HEK293T (cell line): Measurements from ENCODE around the gene RHOJ.

ENCODE experiments used
- BHLHE40 ChIP-seq: fragments of 450-650 bp; IDR thresholded peaks from 2 replicates; pipeline ENCODE4 v1.6.1; 2016; ENCODE audit warnings: mild to moderate bottlenecking, moderate library complexity, borderline replicate concordance
- ELF4 ChIP-seq: fragments of 450-650 bp; IDR thresholded peaks from 2 replicates; pipeline ENCODE4 v1.6.1; 2017; ENCODE audit warnings: antibody characterized with exemption
- FOXA1 ChIP-seq: fragments of 450-650 bp; IDR thresholded peaks from 2 replicates; pipeline ENCODE4 v1.6.1; 2016; ENCODE audit warnings: mild to moderate bottlenecking
- FOXK2 ChIP-seq: fragments of 450-650 bp; IDR thresholded peaks from 2 replicates; pipeline ENCODE4 v1.6.1; 2016; ENCODE audit warnings: mild to moderate bottlenecking
- FOXM1 ChIP-seq: fragments of 450-650 bp; IDR thresholded peaks from 2 replicates; pipeline ENCODE4 v1.6.1; 2017; ENCODE audit warnings: mild to moderate bottlenecking, borderline replicate concordance
- HDGF ChIP-seq: fragments of 450-650 bp; IDR thresholded peaks from 2 replicates; pipeline ENCODE4 v1.6.1; 2017; ENCODE audit warnings: antibody characterized with exemption, borderline replicate concordance
- L3MBTL2 ChIP-seq: fragments of 450-650 bp; conservative IDR thresholded peaks from 2 replicates; pipeline ENCODE4 v1.6.1; 2016; ENCODE audit warnings: mild to moderate bottlenecking
- LEF1 ChIP-seq: fragments of 450-650 bp; IDR thresholded peaks from 2 replicates; pipeline ENCODE4 v1.6.1; 2017; ENCODE audit warnings: mild to moderate bottlenecking, borderline replicate concordance
- NFRKB ChIP-seq: fragments of 450-650 bp; IDR thresholded peaks from 2 replicates; pipeline ENCODE4 v1.6.1; 2016; ENCODE audit warnings: mild to moderate bottlenecking, moderate library complexity
- SP1 ChIP-seq: fragments of 450-650 bp; IDR thresholded peaks from 2 replicates; pipeline ENCODE4 v1.6.1; 2017
- SUZ12 ChIP-seq: fragments of 450-650 bp; IDR thresholded peaks from 2 replicates; pipeline ENCODE4 v1.6.1; 2016; ENCODE audit warnings: mild to moderate bottlenecking
- TARDBP ChIP-seq: fragments of 450-650 bp; IDR thresholded peaks from 2 replicates; pipeline ENCODE4 v1.6.1; 2016
- ZNF384 ChIP-seq: fragments of 450-650 bp; IDR thresholded peaks from 2 replicates; pipeline ENCODE4 v1.6.1; 2016
- TF ChIP-seq, protein P1 (sequence below): fragments of 450-650 bp; IDR thresholded peaks from 2 replicates; pipeline ENCODE4 v1.6.1; 2016

DNA sequence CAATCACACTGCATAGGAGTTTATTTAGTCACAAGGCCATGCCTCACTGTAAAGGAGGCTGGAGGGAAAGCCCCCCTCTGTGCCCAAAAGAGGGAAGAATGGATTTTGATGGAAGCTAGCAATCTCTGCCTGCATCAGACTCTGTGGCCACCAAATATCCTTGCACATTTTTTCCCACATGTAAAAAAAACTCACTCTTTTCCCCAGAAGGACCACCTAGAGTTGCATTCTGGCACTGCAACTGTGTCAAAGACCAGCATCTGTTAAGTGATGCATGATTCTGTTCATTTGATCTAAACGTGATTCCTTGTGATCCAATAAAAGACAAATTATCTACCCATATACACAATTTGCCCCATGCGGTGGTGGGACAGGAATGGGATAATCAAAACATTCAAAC is 8.0 kb downstream of the RHOJ start:
- TF ChIP-seq SUZ12 (no peak), SP1 (no peak), NFRKB (no peak), ELF4 (no peak), FOXM1 (no peak), BHLHE40 (no peak), L3MBTL2 (no peak), ZNF384 (no peak), FOXK2 (no peak), FOXA1 (no peak), LEF1 (no peak), TARDBP (no peak), HDGF (no peak)
- TF ChIP-seq, protein P1, sequence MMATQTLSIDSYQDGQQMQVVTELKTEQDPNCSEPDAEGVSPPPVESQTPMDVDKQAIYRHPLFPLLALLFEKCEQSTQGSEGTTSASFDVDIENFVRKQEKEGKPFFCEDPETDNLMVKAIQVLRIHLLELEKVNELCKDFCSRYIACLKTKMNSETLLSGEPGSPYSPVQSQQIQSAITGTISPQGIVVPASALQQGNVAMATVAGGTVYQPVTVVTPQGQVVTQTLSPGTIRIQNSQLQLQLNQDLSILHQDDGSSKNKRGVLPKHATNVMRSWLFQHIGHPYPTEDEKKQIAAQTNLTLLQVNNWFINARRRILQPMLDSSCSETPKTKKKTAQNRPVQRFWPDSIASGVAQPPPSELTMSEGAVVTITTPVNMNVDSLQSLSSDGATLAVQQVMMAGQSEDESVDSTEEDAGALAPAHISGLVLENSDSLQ = no peak
